ACHN (cell line): ENCODE data around the gene PHPT1.
"Not testable (repeated sequence)": the region's sequence is repeated elsewhere in the genome, so short reads cannot be mapped to it uniquely, and the experiment has no call there.

ENCODE experiments used
- DNase-seq: peaks from one replicate; pipeline ENCODE4 v3.0.0-alpha.2; 2015
- in situ Hi-C: cut with HindIII; loops from 2 replicates; pipeline ENCODE4 v1.10.0; 2017; ENCODE audit warnings: low sequenced_read_pairs, low pct_ligation_motif_present, low pct_unique_long_range_greater_than_20kb

PHPT1 gene

DNA sequence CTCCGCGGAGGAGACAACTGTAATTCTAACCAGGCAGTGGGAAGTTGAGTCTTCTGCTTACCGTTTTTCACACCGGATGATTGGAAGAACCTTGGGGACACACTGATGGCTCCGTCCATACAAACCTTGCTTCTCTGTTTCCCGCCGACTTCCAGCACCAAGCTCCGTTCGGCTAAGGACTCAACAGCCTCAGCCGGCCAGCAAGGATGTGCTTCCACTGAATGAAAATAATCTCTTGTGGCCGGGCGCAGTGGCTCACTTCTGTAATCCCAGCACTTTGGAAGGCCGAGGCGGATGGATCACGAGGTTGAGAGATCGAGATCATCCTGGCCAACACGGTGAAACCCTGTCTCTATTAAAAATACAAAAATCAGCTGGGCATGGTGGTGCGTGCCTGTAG is 18.7 kb downstream of the PHPT1 start:
- in situ Hi-C loops: no loop called here
- no peak for DNase-seq

DNA sequence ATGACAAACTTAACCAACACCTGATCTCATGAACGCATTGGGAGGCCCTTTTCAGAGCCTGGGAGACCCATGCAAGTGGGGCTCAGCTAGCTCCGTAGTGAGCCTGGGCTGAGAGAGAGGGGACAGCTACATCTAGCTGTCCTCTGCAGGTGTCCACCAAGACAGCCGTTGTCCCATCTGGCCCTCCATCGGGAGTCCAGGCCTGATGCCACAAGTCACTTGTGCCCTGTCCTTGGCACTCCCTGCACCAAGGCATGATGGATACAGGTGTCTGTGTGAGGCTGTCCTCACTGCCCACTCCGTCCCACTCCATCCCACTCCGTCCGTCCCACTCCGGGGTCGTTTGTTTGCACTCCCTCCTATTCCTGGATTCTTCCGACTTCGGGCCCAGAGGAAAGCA is 19.4 kb downstream of the PHPT1 start:
- in situ Hi-C loops: no loop called here
- DNase-seq: no peak

DNA sequence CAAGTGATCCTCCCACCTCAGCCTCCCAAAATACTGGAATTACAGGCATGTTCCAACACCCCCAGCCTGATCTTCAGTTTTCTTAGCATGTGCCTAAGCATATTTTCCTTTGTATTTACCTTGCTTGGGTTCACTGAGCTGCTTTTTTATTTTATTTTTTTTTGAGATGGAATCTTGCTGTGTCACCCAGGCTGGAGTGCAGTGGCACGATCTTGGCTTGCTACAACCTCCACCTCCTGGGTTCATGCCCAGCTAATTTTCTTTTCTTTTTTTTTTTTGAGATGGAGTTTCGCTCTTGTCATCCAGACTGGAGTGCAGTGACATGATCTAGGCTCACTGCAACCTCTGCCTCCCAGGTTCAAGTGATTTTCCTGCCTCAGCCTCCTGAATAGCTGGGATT is 20.4 kb downstream of the PHPT1 start:
- DNase-seq, in situ Hi-C loops: not testable (repeated sequence)

DNA sequence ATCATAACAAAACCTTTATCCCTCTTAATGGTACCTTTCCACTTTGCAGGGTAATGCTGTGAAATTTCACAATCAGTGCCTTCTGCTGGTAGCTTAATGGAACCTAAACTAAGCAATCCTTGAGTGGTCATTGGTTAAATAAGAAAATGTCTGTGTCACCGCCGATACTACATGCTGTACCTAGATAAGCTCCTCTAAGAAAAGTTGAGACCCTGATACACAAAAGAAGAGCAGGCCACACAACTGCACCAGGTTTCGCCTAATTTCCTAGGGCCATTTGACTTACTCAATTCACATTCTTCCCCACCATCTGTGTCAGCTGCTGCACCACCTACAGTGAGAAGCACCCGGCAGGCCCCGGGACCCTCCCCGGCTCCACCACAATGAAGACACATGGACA is 25.9 kb downstream of the PHPT1 start:
- no peak for DNase-seq
- in situ Hi-C loops: no loop called here

DNA sequence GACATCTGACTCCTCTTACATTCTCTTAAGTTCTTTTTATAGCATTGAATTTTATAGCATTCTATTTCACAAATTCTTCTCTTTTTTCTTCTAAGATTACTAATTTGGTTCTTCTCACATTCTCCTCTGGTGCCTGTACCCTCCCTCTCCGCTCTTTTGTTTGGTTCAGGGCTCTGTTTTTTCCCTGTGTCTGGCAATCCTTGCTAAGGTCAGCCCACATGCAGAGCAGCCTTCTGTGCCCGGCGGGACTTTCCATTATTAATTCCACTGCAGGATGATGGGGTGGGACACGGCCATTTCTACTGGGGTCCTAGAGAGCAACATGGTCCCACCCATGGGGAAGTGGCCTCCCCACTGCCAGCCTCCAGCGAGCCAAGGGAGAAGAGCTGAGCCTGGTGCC is 27.3 kb downstream of the PHPT1 start:
- in situ Hi-C loops: no loop called here
- no peak for DNase-seq

DNA sequence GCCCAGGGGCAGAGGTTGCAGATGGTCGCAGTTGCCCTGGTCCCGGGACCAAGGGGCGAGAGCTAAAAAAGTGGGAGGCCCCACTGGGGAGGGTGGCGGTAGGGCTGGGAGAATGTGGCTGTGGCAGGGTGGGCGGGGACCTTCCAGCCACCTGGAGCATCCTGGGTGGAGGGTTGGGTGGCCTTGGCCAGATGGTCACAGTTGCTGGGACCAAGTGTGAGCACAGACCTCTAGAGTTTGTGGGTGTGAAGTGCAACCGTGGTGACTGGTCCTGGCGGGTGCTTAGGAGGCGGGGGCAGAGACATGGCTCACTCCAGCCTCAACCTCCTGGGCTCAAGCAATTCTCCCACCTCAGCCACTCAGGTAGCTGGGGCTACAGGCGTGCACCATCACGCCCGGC is 31.4 kb downstream of the PHPT1 start:
- DNase-seq: no peak
- in situ Hi-C loops: no loop called here

DNA sequence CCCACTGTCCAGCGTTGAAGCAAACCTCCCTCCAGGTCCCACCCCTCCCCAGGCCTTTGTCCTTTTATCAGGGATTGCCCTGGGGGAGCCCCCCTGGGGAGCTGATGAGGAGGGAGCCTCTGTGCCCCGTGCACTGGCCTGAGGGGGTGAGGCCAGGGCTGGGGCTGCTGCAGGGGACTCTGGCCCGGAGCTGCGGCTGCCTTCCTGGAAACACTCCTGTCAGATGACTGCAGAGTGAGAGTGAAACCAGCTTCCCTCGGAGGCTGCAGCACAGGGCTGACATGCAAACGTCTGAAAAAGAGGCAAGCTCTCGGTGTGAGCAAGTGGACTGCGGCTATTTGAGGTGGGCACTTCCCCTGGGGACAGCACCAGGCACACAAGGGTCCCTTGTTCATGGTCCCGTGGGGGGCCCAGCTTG is 32.5 kb downstream of the PHPT1 start:
- in situ Hi-C loops: no loop called here
- peak; percentile 36 for DNase-seq

DNA sequence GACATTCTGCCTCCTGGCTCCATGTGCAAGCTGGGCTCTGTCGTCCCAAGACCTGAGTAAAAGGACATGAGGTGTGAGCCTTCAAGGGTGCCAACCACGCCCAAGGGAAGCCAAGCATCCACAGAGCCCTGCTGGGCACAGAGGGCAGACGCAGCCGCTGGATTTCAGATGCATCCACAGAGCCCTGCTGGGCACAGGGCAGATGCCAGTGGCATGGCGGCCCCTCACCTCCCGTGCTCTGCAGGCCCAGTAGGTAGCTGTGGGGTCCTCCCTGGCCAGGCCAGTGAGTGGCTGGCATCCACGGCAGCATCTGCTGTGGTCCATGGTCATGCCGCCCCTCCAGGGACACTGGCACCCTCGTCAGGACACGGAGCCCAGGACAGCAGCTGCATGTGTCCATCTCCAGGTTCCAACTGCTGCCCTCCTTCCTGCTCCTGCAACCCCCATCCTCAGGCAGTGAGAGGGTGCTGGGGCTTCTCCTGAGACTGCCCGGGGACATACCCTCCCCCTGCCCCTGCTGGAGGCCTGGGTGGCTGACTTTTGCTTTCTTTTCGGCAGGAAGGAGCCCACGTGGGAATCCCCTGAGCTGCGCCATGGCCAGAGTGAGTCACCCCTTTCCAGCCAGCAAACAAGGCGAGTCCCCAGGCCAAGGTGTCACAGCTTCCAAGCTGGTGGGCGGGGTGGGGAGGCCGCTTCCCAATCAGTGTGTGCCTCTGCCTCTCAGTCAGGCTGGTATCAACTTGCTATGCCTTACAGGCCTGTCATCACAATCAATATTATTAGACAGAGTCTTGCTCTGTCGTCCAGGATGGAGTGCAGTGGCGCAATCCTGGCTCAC is 33.1 kb downstream of the PHPT1 start:
- peak; percentile 81 for DNase-seq
- in situ Hi-C loops: no loop called here

DNA sequence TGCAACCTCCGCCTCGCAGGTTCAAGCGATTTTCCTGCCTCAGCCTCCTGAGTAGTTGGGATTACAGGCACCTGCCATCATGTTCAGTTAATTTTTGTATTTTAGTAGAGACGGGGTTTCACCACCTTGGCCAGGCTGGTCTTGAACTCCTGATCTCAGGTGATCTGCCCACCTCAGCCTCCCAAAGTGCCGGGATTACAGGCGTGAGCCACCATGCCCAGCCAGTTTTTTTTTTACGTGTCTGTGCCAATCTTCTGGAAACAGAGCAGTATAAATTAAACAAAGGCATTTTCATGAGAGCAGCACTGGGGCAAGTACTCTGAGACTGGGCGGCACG is 33.7 kb downstream of the PHPT1 start:
- in situ Hi-C loops, DNase-seq: not testable (repeated sequence)

DNA sequence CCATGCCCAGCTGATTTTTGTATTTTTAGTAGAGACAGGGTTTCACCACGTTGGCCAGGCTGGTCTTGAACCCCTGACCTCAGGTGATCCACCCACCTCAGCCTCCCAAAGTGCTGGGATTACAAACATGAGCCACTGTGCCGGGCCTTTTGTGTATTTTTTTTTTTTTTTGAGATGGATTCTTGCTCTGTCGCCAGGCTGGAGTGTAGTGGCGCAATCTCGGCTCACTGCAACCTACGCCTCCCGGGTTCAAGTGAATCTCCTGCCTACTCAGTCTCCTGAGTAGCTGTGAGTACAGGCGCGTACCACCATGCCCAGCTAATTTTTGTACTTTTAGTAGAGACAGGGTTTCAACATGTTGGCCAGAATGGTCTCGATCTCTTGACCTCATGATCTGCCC is 34.5 kb downstream of the PHPT1 start:
- in situ Hi-C loops: not testable (repeated sequence)

DNA sequence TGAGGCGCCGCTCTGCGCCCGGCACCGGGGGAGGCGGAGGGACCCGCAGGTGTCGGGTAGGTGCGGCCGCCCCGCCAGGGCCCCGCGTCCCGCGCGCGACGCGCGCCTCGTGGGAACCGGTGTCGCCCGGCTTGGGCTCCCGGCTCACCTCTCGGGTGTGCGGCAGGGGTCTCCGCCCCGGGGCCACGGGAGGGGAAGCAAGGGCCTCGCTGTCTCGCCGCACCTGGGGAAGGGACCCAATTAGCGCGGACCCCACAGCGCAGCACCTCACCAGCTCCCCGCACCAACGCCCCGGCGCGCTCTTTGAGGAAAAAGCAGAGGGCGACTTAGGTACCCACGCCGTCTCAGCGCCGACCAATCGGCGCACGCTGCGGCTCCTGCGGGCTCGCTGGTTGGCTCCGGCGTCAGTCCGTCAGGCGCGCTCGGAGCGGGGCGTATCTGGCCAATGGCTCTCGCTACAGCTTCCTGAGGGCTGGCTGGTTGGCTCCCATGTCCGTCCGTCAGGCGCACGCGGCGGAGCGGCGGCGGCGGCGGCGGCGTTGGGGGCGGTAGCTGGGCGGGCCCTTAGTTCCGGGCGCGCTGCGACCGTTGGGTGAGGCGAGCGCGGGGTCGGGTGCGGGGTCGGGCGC is 36.9 kb downstream of the PHPT1 start, which contains the start of gene TRAF2:
TSS of gene TRAF2 (plus strand) at position 567 of the 629 bp plus-strand sequence. CDS start 12,225 bp downstream, outside the sequence.
- peak; percentile 97 for DNase-seq
- in situ Hi-C loops: no loop called here

More for the DNA sequence above, 34.5 kb downstream of the PHPT1 start:
- DNase-seq: not testable (repeated sequence)

DNA sequence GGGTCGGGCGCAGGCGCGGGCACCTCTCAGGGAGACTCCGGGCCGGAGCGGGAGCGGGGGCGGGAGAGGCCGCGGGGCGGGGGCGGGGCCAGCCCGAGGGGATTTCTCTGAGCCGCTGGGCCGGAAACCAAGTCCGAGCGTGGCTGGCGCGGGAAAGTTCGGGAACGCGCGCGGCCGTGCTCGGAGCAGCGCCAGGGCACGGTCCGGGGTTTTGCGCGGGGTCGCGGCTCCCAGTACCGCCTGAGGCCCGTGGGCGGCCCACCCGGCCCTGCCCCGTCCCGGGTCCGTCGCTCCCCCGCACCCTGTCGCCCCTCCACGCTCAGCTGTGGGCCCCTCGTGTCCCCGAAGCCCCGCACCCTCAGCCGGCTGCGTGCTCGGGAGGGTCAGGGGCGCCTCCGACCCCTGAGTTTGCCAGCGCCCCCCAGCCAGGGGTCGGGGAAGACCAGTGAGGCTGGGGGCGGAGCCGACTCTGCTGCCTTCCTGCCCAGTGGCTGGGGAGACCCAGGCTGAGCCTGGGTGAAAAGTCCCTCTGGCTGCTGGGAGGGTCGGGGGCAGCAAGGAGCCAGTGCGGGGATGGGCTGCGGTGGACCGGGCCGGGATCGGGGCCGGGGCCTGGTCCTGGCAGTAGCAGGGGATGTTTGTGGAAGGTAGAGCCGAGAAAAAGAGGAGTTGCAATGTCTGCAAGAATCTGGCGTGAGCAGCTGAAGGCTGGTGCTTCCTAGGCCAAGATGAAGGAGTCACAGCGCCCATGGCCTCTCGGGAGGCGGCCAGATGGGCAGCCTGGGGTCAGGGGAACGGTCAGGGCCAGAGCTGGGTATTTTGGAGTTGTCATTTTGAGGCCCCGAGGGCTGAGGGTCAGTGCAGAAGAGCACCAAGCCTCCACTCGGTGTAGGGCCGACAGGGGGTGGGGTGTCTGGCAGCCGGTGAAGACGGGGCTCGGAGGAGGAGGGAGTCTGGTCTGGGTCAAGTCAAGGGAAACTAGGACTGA is 37.7 kb downstream of the PHPT1 start:
- in situ Hi-C loops: no loop called here
- peak; percentile 33 for DNase-seq

DNA sequence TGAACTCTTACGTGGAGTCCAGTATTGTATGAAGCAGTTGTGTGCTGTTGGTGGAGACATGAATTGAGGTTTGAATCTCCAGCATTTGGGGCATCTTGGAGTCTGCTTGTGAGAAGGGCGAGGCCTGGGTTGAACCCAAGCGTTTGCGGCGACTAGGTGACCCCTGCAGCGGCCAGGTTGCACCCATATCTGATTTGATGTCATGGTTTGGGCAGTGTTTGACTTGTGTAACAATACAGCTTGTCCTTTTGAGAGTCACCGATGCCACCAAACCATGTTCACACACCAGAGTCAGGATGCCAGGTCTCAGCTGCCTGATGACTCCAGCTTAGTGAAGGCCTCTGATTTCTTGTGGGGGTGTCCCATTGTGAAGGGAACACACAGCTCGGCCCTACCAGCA is 39.2 kb downstream of the PHPT1 start:
- DNase-seq: no peak
- in situ Hi-C loops: no loop called here

DNA sequence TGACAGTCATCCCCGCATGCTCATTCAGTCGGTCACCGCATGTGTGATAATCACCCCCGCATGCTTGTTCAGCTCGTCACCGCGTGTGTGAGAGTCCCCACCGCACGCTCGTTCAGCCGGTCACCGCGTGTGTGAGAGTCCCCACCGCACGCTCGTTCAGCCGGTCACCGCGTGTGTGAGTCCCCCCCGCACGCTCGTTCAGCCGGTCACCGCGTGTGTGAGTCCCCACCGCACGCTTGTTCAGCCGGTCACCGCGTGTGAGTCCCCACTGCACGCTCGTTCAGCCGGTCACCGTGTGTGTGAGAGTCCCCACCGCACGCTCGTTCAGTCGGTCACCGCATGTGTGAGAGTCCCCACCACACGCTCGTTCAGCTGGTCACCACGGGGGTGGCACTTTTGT is 40.6 kb downstream of the PHPT1 start:
- no peak for DNase-seq
- in situ Hi-C loops: no loop called here

DNA sequence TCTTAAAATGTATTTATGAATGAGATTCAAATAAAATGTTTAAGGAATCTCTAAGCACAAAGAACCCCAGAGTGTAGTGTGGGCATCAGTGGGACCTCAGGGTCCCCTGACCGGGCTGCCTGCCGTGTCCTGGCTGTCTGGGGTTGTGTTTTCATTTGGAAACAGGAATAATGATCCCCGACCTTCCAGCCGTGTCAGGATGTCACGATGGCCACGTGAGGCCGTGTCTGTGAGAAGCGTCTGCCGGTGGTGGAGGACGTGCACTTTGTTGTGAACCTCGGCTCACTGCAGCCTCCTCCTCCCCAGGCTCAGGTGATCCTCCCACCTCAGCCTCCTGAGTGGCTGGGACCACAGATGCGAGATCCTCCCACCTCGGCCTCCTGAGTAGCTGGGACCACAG is 41.5 kb downstream of the PHPT1 start:
- in situ Hi-C loops: no loop called here
- no peak for DNase-seq

DNA sequence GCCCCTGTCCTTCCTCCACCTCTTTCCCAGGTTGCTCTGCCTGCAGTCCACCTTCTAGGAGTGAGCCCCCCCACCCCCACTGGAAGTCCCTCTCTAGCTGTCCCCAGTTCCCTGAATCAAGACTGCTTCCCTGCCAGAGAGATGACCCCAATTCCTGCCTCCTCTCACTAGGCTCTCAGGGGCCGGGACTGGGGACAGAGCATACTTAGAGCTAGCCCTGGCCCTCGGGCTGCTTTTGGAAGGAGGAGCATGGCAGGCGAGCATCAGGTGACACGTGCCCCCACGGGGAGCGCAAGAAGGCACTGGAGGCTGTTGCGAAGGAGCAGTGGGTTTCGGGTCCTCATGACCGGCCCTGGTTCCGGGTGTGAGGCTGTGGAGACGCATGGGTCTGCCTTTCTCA is 46.8 kb downstream of the PHPT1 start:
- DNase-seq: no peak
- in situ Hi-C loops: no loop called here

DNA sequence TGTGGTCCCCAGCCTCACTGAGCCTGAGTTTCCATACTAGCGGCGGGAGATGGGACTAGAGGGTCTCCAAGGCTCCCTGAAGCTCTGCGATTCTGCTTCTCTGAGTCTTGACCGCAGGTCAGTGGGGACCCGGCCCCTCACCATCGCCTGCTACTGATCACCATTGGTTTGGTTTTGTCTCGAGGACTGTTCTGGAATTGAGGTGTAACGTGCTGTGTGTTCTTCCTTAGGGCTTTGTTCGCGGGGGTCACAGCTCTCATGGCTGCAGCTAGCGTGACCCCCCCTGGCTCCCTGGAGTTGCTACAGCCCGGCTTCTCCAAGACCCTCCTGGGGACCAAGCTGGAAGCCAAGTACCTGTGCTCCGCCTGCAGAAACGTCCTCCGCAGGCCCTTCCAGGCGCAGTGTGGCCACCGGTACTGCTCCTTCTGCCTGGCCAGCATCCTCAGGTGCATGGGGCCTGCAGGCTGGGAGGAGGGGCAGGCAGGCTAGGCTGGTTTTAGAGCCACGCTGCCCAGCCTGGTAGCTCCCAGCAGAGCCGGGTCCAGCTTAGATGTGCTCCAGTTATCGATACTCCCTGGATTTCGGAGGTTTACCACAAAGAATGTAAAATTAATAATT is 49.4 kb downstream of the PHPT1 start:
- DNase-seq: no peak
- in situ Hi-C loops: no loop called here

DNA sequence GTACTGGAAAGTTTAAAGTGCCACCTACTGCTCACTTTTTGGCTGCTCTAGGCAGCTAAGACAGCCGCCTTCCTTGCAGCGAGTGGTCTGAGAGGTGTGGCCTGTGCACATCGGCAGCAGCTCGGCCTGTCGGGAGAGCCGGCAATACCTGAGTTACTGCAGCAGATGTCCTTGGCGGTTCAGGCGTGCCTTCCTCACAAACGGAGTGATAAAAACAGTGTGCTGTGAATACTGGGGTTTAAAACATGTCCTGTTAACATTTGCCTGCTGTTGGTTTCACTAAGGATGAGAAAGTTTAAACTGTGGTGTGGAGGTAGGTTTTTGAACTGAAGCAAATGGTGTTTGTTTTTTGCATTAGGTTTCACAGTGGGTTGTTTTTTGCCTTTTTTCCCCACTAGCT is 50.0 kb downstream of the PHPT1 start:
- in situ Hi-C loops: no loop called here
- DNase-seq: no peak

DNA sequence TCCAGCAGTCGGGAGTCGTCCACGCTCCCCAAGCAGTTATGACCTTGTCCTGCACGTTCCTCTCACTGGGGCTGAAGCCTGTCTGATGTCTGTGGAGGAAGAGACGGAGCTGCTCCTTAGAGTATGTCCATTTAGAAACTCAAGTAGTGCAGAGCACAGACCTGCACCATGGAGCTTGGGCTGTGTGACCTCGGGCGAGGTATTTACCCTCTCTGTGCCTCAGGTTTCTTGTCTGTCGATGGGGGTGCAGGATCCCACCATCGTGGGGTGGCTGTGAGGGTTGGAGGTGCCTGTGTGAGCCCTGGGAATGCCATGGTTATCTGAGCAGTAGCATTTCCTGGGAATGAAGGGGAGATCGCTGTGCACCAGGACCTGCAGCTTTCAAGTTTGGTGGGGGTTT is 51.3 kb downstream of the PHPT1 start:
- no peak for DNase-seq
- in situ Hi-C loops: no loop called here
